ENCODE results near the gene LRCH4.
A peak's percentile ranks its signal among the peaks of the same experiment; 100 is the strongest.

DNA sequence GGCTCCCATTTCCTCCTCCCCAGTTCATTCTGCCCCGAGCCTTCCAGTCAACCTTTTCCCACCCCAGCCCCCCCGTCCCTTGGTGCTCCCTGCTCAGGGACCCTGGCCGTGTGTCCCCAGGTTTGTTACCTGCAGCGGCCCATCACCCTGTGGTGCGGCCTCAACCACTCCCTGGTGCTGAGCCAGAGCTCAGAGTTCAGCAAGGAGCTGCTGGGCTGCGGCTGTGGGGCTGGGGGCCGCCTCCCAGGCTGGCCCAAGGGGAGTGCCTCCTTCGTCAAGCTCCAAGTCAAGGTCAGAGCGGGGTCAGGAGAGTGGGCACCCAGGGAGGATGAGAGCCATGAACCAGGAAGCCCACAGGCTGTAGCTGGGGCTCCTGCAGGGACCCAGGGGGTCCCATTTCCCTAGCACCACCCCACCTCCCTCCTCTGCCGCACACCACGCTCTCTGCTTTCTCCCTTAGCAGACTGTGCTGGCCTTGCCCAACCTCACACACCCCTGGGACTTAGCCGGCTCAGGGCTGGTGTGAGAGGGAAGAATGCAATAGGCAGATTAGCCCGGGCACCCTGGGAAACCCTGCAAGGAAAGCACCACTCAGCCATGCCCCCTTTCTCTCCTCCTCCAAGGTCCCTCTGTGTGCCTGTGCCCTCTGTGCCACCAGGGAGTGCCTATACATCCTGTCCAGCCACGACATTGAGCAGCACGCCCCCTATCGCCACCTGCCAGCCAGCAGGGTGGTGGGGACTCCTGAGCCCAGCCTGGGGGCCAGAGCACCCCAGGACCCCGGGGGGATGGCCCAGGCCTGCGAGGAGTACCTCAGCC is 14.2 kb upstream of the LRCH4 start:
- TF ChIP-seq, protein P1, sequence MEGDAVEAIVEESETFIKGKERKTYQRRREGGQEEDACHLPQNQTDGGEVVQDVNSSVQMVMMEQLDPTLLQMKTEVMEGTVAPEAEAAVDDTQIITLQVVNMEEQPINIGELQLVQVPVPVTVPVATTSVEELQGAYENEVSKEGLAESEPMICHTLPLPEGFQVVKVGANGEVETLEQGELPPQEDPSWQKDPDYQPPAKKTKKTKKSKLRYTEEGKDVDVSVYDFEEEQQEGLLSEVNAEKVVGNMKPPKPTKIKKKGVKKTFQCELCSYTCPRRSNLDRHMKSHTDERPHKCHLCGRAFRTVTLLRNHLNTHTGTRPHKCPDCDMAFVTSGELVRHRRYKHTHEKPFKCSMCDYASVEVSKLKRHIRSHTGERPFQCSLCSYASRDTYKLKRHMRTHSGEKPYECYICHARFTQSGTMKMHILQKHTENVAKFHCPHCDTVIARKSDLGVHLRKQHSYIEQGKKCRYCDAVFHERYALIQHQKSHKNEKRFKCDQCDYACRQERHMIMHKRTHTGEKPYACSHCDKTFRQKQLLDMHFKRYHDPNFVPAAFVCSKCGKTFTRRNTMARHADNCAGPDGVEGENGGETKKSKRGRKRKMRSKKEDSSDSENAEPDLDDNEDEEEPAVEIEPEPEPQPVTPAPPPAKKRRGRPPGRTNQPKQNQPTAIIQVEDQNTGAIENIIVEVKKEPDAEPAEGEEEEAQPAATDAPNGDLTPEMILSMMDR (conservative IDR thresholded peaks at IDR 0.05; ENCODE audit: low read length) = peak; percentile 53
- TF ChIP-seq EZH2phosphoT487 (IDR thresholded peaks at IDR 0.05; ENCODE audit: borderline replicate concordance) = no peak

All from Loucy (cell line).